GM21367 (cell line): ENCODE measurements around the gene CEPT1.

ENCODE experiments used
- ATAC-seq: cut with Tn5 transposase; IDR thresholded peaks from one replicate; pipeline ENCODE4 v1.9.1; 2021; ENCODE audit not compliant: unreplicated experiment

The CEPT1 gene

GRCh38 chr1:111145963-111146768, 6.1 kb downstream of the CEPT1 start:
- no peak for ATAC-seq

DNA sequence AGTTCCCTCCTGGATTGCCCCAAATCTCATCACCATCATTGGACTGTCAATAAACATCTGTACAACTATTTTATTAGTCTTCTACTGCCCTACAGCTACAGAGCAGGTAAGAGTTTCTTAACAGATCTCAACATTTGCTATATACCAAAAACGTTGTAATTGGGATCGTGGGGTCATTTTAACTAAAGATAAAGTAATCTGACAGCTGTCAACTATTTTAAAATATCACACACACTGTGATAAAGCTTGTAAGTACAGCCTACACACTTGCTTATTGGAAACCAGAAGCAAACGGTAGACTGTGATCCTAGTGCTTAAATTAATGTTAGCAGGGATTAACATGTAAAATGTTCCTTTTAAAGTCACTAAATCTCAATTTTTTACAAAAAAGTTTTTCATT, 7.9 kb downstream of the CEPT1 start:
- no peak for ATAC-seq

GRCh38 chr1:111148376-111148881, 8.4 kb downstream of the CEPT1 start:
- no peak for ATAC-seq

GRCh38 chr1:111151838-111152237, 11.8 kb downstream of the CEPT1 start:
- no peak for ATAC-seq

DNA sequence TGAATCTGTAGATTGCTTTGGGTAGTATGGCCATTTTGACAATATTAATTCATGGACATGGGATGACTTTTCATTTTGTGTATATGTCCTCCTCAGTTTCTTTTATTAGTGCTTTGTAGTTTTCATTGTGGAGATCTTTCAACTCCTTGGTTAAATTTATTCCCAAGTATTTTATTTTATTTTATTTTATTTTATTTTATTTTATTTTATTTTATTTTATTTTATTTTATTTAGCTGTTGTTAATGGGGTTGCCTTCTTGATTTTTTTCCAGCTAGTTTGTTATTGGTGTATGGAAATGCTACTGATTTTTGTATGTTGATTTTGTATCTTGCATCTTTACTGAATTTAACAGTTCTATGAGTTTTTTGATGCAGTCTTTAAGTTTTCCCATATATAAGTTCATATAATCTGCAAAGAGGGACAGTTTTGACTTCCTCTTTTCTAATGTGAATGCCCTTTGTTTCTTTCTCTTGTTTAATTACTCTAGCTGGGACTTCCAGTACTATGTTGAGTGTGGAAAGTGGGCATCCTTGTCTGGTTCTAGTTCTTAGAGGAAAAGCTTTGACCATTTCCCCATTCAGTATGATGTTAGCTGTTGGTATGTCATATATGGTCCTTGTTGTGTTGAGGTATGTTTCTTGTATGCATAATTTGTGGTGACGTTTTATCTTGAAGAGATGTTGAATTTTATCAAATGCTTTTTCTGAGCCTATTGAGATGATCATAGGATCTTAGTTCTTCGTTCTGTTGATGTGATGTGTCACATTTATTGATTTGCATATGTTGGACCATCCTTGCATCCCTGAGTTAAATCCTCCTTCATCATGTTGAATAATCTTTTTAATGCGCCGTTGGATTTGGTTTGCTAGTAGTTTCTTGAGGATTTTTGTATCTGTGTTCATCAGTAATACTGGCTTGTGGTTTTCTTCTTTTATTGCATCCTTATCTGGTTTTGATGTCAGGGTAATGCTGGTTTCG, 14.3 kb downstream of the CEPT1 start:
- ATAC-seq = no peak

- no peak for ATAC-seq
These were observed 17.4 kb downstream of the CEPT1 start for GRCh38 chr1:111157431-111157830.

DNA sequence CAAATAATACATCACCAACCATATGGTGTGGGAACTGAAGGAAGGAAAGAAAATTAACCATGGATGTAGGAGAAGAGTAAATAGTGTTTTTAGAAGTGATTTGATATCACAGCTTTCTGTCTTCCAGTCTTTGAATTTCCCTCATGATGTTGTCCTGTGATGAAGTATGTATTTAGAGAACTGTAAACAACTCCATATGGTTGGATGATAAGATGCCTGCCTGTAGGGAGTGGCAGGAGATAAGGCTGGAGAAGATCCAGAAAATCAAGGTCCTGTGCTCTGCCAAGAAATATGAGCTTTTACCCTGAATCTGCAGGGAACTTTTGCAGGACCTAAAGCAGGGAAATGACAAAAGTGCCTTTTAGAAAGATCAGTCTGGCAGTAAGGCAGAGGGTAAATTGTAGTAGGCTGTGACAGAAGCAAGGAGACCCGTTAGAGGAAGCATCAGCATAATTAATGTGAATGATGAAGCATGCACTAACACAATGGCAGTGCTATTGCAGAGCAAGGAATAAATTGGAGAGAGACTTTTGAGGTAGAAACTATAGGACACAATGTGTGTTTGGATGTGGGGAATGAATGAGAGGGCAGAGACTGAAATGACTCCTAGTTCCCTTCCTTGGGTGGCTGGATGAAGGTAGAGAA, 21.9 kb downstream of the CEPT1 start:
- no peak for ATAC-seq

DNA sequence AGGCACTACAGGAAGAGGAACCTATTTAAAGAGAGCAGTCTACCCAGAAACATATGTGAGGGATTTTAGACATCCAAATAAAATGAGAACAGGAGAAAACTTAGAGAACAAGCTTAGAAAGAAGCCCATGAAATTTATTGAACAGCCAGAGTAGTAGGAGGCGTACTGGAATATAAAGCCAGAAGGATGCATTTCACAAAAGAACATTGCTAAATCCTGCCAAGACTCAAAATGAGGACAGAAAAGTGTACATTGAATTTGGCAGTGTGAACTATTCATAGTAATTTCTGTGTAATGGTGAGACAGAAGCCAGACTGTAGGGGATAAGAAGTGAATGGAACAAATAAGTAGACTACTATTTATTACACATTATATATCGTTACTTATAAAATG, 22.5 kb downstream of the CEPT1 start:
- no peak for ATAC-seq

- no peak for ATAC-seq
These were observed 23.3 kb downstream of the CEPT1 start for GRCh38 chr1:111163363-111163762.

GRCh38 chr1:111164151-111164550, 24.1 kb downstream of the CEPT1 start:
- no peak for ATAC-seq

DNA sequence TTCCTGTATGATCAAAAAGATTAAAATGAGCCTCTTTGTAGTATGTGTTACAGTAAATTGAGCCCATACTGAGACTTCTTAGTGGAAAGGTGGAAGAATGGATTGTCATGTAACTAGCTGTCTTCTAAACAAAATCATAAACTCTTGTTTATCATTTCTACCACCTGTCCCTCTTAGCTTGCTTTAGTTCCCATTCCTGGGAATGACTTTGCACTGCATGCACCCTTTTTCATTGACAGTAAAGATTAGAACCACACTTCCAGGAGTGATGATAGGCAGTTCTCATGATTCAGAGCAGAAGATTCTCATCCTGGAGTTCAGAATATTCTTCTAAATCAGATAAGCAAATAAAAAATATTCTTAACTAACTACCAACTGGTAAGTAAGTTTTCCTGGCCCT, 32.4 kb downstream of the CEPT1 start:
- no peak for ATAC-seq

- no peak for ATAC-seq
These were observed 34.0 kb downstream of the CEPT1 start for GRCh38 chr1:111174070-111174469.

DNA sequence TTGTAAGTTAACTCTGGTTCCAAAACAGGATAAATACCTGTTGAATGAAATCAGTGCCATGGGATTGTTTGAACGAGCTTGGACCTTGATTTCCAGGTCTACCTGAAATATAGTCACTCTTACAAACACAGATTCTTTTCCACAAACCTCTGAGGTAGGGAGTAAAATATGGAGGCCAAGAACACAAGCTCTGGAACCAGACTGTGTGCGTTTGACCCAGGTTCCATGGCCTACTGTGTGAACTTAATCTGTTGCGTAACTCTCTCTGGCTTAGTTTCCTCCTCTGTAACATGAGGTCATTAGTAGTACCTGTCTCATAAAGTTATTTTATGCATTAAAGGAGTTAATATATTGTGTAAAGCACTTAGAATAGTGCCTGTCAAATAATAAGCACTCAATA, 35.3 kb downstream of the CEPT1 start:
- ATAC-seq = no peak

DNA sequence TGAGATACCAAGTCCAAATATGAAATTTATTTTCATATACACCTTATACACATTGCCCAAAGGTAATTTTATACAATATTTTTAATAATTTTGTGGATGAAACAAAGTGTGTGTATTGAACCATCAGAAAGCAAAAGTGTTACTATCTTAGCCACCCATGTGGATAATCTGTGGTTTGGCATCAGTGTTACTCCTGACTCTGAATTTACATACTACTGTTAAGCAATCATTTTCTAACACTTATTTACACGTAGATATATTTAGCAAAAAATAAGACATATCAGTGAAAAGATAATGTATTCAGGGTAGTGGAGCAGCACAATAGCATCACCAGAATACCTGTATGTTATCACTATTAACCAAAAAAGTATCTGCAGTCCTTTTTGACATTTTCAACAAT, 36.7 kb downstream of the CEPT1 start:
- ATAC-seq = no peak

DNA sequence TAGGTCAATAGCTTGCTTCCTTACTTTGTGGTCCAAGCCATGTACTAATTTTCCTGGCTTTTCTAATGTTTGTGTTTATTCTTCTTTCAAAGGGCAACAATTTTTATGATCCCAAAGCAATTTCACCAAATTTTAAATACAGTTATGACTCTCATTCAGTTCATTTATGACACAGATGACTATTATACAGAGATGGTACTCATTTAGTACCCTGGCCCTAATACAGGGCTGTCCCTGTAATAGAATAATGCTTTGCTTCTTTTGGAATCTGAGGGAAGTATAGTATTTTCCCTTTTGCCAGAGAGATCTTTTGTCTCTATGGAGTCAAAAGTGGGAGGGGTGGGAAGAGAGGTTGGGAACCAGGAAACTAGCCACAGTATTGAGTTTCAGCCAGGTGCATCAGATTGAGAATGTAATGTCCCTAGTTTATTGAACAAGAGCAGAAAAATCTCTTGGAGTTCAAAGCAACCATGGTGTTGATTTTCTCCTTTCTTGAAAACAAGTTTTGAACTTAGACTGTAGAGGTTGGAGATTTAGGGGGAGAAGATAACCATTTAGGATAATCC, 40.0 kb downstream of the CEPT1 start:
- no peak for ATAC-seq

DNA sequence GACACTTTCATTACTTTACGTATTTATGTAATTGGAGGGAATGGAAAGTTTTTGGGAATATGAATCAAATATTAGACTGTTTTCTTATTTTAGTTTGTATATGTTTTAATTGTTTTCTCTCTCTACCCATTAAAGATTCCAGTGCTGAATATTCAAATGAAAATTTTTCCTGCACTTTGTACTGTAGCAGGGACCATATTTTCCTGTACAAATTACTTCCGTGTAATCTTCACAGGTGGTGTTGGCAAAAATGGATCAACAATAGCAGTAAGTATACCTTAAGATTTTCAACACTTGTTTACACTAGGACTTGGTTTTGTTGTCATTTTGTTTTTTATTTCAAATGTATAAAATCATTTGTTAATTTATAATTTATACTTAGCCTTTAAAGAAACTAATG, 42.0 kb downstream of the CEPT1 start:
- ATAC-seq = no peak

DNA sequence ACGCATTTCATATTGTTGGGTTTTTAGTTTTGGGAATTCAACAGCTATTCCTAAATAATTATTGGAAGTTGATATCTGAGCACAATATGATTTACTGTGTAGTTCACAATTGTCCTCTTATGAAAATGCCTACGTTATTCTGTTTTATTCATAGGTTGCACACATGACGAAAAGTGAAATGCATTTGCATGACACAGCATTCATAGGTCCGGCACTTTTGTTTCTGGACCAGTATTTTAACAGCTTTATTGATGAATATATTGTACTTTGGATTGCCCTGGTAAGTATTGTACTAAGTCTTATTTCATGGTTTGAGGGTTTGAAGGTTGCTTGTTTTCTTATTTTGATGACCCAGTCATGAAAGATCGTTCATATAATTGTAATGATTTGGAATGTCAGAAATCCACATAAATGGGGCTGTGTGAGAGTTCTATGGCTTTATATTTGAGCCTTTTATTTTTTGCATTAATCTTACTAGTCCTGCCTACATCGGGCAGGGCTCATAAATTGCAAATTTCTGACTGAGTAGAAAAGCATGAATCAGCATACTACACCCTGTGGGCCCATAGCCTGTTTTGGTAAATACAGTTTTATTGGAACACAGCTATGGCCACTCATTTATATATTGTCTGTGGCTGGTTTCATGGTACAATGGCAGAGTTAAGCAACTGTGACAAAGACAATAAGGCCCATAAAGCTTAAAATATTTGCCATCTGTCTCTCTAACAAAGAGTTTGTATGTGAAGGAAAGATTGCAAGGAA, 43.5 kb downstream of the CEPT1 start:
- ATAC-seq = no peak

DNA sequence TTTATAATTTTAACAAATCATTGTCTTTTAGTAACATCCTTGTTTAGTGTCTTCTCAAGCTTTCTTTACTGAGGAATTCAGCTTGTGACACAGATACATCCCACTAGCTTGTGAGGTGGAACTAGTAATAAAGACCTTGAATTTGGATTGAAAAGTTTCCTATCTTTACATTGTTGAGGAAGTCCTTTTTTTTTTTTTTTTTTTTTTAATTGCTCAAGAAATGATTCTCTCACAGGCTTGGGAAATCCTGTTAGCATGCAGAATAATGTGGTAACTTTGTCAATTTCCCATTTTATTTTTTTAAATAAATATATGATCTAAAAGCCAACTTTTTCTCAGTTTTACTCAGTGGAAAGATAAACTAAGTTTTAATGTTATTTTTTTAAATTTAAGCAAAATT, 44.6 kb downstream of the CEPT1 start:
- ATAC-seq = no peak

DNA sequence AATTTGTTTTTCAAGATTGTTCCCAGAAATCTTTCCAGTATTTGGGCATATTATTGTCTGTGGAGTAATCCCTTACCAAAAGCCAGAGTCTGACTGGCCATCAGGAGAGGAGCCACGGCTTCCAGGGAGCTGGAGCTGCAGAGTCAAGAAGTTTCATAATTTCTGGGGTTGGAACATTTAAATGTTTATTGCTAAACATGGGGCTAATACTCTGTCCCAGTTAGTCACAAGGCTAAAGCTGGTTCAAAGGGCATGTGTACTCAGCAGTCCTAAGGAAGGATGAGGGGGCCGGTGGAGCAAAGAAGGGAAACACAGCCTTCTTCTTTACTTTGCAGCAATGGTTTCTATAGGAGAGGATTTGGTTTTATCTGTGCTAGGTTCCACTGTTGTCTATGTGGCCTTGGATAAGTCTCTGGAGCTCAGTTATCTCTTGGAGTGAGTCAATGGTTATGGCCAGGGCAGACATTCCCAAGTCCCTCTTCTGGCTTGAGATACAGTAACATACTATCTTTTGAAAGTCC, 51.0 kb downstream of the CEPT1 start:
- ATAC-seq = no peak

DNA sequence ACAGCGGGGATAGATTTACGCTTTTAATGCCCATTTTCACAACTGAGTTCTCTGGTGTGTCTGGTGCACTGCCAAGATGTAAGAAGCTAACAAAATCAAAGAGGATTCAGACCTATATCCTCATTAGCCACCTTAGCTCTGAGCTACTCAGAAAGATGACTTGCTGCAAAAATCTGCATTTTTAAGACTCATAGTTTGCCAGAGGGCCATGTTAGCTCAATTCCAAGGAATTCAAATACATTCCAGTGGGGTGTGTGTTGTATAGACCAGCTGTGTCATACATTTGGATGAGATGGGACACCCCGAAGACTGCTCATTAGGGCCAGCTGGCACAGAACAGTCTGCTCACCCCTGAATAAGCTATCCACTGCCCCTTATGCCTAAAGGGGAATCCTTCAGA, 51.5 kb downstream of the CEPT1 start:
- no peak for ATAC-seq
